ENCODE results near the gene ALK.

DNA sequence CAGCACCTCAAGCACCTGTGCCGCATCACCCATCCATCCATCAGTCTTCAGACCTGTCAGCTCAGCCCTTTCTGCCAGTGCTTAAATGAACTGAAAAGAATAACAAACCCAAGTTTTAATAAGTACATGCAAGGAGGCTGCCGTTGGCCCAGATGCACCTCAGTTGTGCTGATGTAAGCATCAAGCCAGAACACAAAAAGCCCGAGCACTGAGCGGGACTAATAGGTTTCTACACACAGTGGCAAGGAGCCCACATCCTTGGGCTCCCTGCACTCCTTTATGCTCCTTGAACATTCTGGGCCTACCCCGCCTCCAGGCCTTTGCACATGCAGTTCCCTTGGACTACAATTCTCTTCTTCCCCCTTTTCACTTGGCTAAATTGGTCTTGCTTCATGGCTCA, 165.6 kb downstream of the ALK start:
- TF ChIP-seq, protein P1, sequence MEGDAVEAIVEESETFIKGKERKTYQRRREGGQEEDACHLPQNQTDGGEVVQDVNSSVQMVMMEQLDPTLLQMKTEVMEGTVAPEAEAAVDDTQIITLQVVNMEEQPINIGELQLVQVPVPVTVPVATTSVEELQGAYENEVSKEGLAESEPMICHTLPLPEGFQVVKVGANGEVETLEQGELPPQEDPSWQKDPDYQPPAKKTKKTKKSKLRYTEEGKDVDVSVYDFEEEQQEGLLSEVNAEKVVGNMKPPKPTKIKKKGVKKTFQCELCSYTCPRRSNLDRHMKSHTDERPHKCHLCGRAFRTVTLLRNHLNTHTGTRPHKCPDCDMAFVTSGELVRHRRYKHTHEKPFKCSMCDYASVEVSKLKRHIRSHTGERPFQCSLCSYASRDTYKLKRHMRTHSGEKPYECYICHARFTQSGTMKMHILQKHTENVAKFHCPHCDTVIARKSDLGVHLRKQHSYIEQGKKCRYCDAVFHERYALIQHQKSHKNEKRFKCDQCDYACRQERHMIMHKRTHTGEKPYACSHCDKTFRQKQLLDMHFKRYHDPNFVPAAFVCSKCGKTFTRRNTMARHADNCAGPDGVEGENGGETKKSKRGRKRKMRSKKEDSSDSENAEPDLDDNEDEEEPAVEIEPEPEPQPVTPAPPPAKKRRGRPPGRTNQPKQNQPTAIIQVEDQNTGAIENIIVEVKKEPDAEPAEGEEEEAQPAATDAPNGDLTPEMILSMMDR (conservative IDR thresholded peaks at IDR 0.05; ENCODE audit: low read depth, low read length), result no peak
- TF ChIP-seq EZH2 (IDR thresholded peaks at IDR 0.05; ENCODE audit: borderline replicate concordance, low read depth, low read length, poor library complexity, severe bottlenecking), result no peak

Measured in A673 (cell line).